ENCODE data around the gene CAP1. TPM values are rescaled to one million over a fixed set of nuclear protein-coding genes. Genes with fewer than 3 reads are reported as not detected.
"Not testable (repeated sequence)": the region's sequence is repeated elsewhere in the genome, so short reads cannot be mapped to it uniquely, and the experiment has no call there.

CAP1 gene
- 100 to 1,000 TPM; 166 to 206 (median 182) TPM for polyA plus RNA-seq (ENCODE audit: insufficient read length in 4 of 4)

GRCh38 chr1:40040511-40041465, at the start of gene CAP1:
Gene CAP1, plus strand, starts transcription at chr1:40040729. Its CDS starts 18,618 bp downstream, at chr1:40059347.
- DNase-seq (ENCODE audit: low read depth in 4 of 4, low spot score in 2 of 4) = peak; percentile 93 to 99 (median 98)

GRCh38 chr1:39992234-39992633, 48.3 kb upstream of the CAP1 start:
- no peak for DNase-seq (ENCODE audit: low read depth in 4 of 4, low spot score in 2 of 4)

GRCh38 chr1:39992888-39993287, 47.6 kb upstream of the CAP1 start:
- DNase-seq (ENCODE audit: low read depth in 4 of 4, low spot score in 2 of 4) = no peak

GRCh38 chr1:39995973-39996393, 44.5 kb upstream of the CAP1 start:
- DNase-seq (ENCODE audit: low read depth in 4 of 4, low spot score in 2 of 4) = no peak

- no peak for DNase-seq (ENCODE audit: low read depth in 4 of 4, low spot score in 2 of 4)
These were observed 44.0 kb upstream of the CAP1 start for GRCh38 chr1:39996396-39997004.

- no peak for DNase-seq (ENCODE audit: low read depth in 4 of 4, low spot score in 2 of 4)
These were observed 39.1 kb upstream of the CAP1 start for GRCh38 chr1:40001456-40001855.

GRCh38 chr1:40003156-40004093, 37.1 kb upstream of the CAP1 start:
- no peak for DNase-seq (ENCODE audit: low read depth in 4 of 4, low spot score in 2 of 4)

- no peak for DNase-seq (ENCODE audit: low read depth in 4 of 4, low spot score in 2 of 4)
These were observed 35.7 kb upstream of the CAP1 start for GRCh38 chr1:40004857-40005256.

GRCh38 chr1:40007481-40008034, 33.0 kb upstream of the CAP1 start:
- not testable (repeated sequence) for DNase-seq (ENCODE audit: low read depth in 4 of 4, low spot score in 2 of 4)

GRCh38 chr1:40011198-40011597, 29.3 kb upstream of the CAP1 start:
- DNase-seq (ENCODE audit: low read depth in 4 of 4, low spot score in 2 of 4) = no peak

GRCh38 chr1:40014253-40014706, 26.2 kb upstream of the CAP1 start:
- no peak for DNase-seq (ENCODE audit: low read depth in 4 of 4, low spot score in 2 of 4)

- DNase-seq (ENCODE audit: low read depth in 4 of 4, low spot score in 2 of 4) = no peak
These were observed 25.5 kb upstream of the CAP1 start for GRCh38 chr1:40014812-40015594.

- no peak for DNase-seq (ENCODE audit: low read depth in 4 of 4, low spot score in 2 of 4)
These were observed 22.5 kb upstream of the CAP1 start for GRCh38 chr1:40017951-40018575.

GRCh38 chr1:40020447-40021085, 20.0 kb upstream of the CAP1 start:
- no peak for DNase-seq (ENCODE audit: low read depth in 4 of 4, low spot score in 2 of 4)

- no peak for DNase-seq (ENCODE audit: low read depth in 4 of 4, low spot score in 2 of 4)
These were observed 17.1 kb upstream of the CAP1 start for GRCh38 chr1:40023379-40023944.

GRCh38 chr1:40024671-40025070, 15.9 kb upstream of the CAP1 start:
- no peak for DNase-seq (ENCODE audit: low read depth in 4 of 4, low spot score in 2 of 4)

GRCh38 chr1:40027647-40028046, 12.9 kb upstream of the CAP1 start:
- DNase-seq (ENCODE audit: low read depth in 4 of 4, low spot score in 2 of 4) = no peak

- no peak for DNase-seq (ENCODE audit: low read depth in 4 of 4, low spot score in 2 of 4)
These were observed 10.9 kb upstream of the CAP1 start for GRCh38 chr1:40029608-40030007.

Data from left renal cortex interstitium (tissue), 4 donors.